OCI-LY7 (cell line): ENCODE measurements around the gene ZNF692.

Experiments
- EZH2phosphoT487 ChIP-seq: fragments of 200-600 bp; sonication (generic); IDR thresholded peaks from 2 replicates; pipeline ENCODE4 v1.6.1; 2018; ENCODE audit warnings: low read depth, borderline replicate concordance, mild to moderate bottlenecking, mixed run types, antibody characterized with exemption, low read length, moderate library complexity, mixed read lengths
- TF ChIP-seq, protein P1 (sequence below): fragments of 200-600 bp; sonication (generic); conservative IDR thresholded peaks from 2 replicates; pipeline ENCODE4 v1.5.1; 2014; ENCODE audit warnings: mild to moderate bottlenecking, antibody characterized with exemption, low read length, moderate library complexity, mixed read lengths

DNA sequence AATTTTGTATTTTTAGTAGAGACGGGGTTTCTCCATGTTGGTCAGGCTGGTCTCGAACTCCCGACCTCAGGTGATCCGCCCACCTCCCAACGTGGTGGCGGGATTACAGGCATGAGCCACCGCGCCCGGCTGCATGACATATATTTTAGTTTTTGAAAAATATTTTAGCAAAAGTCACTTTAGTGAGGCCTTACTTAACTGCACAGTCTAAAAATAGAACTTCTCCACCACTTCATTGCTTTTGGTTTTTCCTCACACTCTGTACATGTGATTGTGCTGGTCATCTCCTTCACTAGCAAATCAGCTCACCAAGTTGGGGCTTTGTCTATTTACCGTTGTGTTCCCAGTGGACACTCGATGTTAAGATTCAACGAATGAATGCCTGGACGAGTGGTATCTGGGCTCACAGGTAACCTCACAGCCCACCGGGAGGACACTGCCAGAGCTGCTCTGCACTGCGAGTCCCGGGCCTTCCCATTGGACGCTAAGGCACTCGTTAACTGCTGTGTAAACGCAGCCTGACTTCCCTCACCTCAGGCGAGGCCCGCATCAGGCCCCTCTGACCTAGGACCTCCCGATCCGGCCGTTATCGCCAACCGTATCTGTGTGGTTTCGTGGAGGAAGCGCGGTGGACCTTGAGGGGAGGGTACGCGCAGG lies 14.0 kb upstream of the ZNF692 start:
- TF ChIP-seq, protein P1, sequence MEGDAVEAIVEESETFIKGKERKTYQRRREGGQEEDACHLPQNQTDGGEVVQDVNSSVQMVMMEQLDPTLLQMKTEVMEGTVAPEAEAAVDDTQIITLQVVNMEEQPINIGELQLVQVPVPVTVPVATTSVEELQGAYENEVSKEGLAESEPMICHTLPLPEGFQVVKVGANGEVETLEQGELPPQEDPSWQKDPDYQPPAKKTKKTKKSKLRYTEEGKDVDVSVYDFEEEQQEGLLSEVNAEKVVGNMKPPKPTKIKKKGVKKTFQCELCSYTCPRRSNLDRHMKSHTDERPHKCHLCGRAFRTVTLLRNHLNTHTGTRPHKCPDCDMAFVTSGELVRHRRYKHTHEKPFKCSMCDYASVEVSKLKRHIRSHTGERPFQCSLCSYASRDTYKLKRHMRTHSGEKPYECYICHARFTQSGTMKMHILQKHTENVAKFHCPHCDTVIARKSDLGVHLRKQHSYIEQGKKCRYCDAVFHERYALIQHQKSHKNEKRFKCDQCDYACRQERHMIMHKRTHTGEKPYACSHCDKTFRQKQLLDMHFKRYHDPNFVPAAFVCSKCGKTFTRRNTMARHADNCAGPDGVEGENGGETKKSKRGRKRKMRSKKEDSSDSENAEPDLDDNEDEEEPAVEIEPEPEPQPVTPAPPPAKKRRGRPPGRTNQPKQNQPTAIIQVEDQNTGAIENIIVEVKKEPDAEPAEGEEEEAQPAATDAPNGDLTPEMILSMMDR = no peak
- no peak for TF ChIP-seq EZH2phosphoT487
